ENCODE results near the gene LRRC55.

The LRRC55 gene

GRCh38 chr11:57175478-57175877 is 6.3 kb upstream of the LRRC55 start:
- no peaks in the 10 kb centered on the region for H3K4me1 ChIP-seq (ENCODE audit: insufficient read depth, poor library complexity, severe bottlenecking)
- no peaks in the 10 kb centered on the region for H3K9me3 ChIP-seq (ENCODE audit: severe bottlenecking)
- no peak for TF ChIP-seq CTCF (IDR thresholded peaks at IDR 0.05; ENCODE audit: poor library complexity, severe bottlenecking)
- H3K36me3 ChIP-seq (ENCODE audit: low read depth): no peaks in the 10 kb centered on the region
- no peak for DNase-seq (ENCODE audit: low spot score)
- no peak overlapping the region for H3K27ac ChIP-seq (ENCODE audit: poor library complexity, severe bottlenecking)
- H3K4me3 ChIP-seq (ENCODE audit: severe bottlenecking): no peak overlapping the region
- H3K27me3 ChIP-seq (ENCODE audit: insufficient read depth, poor library complexity, severe bottlenecking): no peaks in the 10 kb centered on the region
- ATAC-seq (ENCODE audit: low read depth): no peak

DNA sequence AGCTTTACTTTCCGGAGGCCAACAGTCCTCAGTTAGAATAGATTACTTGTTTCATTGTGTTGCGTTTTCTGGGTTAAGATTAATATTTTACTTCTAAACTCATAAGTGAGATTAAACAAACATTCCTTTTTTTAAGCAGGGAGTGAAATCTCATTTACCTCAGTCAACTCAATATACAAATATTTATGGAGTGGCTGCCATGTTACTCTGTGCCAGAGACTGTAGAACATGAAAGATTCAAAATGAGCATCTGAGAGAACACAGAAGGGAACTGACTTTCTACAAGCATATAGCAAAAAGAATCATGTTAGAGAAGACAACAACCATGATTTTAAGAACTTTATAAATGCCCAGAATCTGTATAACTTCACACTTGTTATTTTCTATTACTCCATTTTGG is 3.4 kb upstream of the LRRC55 start:
- Histone ChIP-seq H3K4me3 (ENCODE audit: severe bottlenecking) (no peak overlapping the region), H3K27me3 (ENCODE audit: insufficient read depth, poor library complexity, severe bottlenecking) (peaks cover 4% of the 10 kb centered on the region), H3K27ac (ENCODE audit: poor library complexity, severe bottlenecking) (no peak overlapping the region), H3K9me3 (ENCODE audit: severe bottlenecking) (no peaks in the 10 kb centered on the region), H3K36me3 (ENCODE audit: low read depth) (no peaks in the 10 kb centered on the region), H3K4me1 (ENCODE audit: insufficient read depth, poor library complexity, severe bottlenecking) (no peaks in the 10 kb centered on the region)
- ATAC-seq (ENCODE audit: low read depth): no peak
- no peak for DNase-seq (ENCODE audit: low spot score)
- no peak for TF ChIP-seq CTCF (IDR thresholded peaks at IDR 0.05; ENCODE audit: poor library complexity, severe bottlenecking)

DNA sequence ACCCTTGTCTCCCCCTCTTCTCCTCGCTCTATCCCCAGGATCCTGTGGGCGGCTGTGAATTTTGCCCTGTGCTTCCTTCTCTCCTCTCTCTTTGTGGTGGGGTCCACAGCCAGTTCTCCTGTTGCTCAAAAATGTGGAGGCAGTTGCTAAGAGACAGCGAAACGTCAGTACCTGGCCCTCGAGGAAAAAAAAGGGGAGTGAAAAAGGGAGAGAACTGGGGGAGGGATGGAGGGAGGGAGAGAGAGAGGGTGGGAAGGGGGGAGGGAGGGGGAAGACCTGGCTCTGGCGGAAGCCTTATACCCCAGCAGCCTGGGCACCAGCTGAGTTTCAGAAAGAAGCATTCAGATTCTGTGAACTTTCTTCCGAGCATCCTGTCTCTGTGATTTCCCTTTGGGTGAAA is 2.1 kb upstream of the LRRC55 start:
- Histone ChIP-seq H3K4me1 (ENCODE audit: insufficient read depth, poor library complexity, severe bottlenecking) (no peaks in the 10 kb centered on the region), H3K27ac (ENCODE audit: poor library complexity, severe bottlenecking) (no peak overlapping the region), H3K36me3 (ENCODE audit: low read depth) (no peaks in the 10 kb centered on the region), H3K27me3 (ENCODE audit: insufficient read depth, poor library complexity, severe bottlenecking) (peaks cover 4% of the 10 kb centered on the region), H3K4me3 (ENCODE audit: severe bottlenecking) (no peak overlapping the region), H3K9me3 (ENCODE audit: severe bottlenecking) (no peaks in the 10 kb centered on the region)
- ATAC-seq (ENCODE audit: low read depth) (no peak), DNase-seq (ENCODE audit: low spot score) (no peak)
- TF ChIP-seq CTCF (IDR thresholded peaks at IDR 0.05; ENCODE audit: poor library complexity, severe bottlenecking): no peak

- no peak overlapping the region for H3K27ac ChIP-seq (ENCODE audit: poor library complexity, severe bottlenecking)
- no peaks in the 10 kb centered on the region for H3K9me3 ChIP-seq (ENCODE audit: severe bottlenecking)
- H3K4me1 ChIP-seq (ENCODE audit: insufficient read depth, poor library complexity, severe bottlenecking): no peaks in the 10 kb centered on the region
- no peak for TF ChIP-seq CTCF (IDR thresholded peaks at IDR 0.05; ENCODE audit: poor library complexity, severe bottlenecking)
- ATAC-seq (ENCODE audit: low read depth): no peak
- DNase-seq (ENCODE audit: low spot score): no peak
- no peak overlapping the region for H3K4me3 ChIP-seq (ENCODE audit: severe bottlenecking)
- H3K27me3 ChIP-seq (ENCODE audit: insufficient read depth, poor library complexity, severe bottlenecking): peaks cover 4% of the 10 kb centered on the region
- H3K36me3 ChIP-seq (ENCODE audit: low read depth): no peaks in the 10 kb centered on the region
These were observed 1.6 kb upstream of the LRRC55 start for GRCh38 chr11:57180081-57180561.

- no peak for TF ChIP-seq CTCF (IDR thresholded peaks at IDR 0.05; ENCODE audit: poor library complexity, severe bottlenecking)
- Histone ChIP-seq H3K4me1 (ENCODE audit: insufficient read depth, poor library complexity, severe bottlenecking) (no peaks in the 10 kb centered on the region), H3K27ac (ENCODE audit: poor library complexity, severe bottlenecking) (no peak overlapping the region), H3K27me3 (ENCODE audit: insufficient read depth, poor library complexity, severe bottlenecking) (peaks cover 4% of the 10 kb centered on the region), H3K4me3 (ENCODE audit: severe bottlenecking) (no peak overlapping the region), H3K36me3 (ENCODE audit: low read depth) (no peaks in the 10 kb centered on the region), H3K9me3 (ENCODE audit: severe bottlenecking) (no peaks in the 10 kb centered on the region)
- ATAC-seq (ENCODE audit: low read depth): no peak
- DNase-seq (ENCODE audit: low spot score): no peak
These were observed 789 bp upstream of the LRRC55 start for GRCh38 chr11:57180964-57181363.
